ENCODE results near the gene SLC12A6. TPM values are rescaled to one million over a fixed set of nuclear protein-coding genes. Genes with fewer than 3 reads are reported as not detected.

Gene SLC12A6
- polyA plus RNA-seq, 1 donor from 2014 or later = 7.3 TPM

DNA sequence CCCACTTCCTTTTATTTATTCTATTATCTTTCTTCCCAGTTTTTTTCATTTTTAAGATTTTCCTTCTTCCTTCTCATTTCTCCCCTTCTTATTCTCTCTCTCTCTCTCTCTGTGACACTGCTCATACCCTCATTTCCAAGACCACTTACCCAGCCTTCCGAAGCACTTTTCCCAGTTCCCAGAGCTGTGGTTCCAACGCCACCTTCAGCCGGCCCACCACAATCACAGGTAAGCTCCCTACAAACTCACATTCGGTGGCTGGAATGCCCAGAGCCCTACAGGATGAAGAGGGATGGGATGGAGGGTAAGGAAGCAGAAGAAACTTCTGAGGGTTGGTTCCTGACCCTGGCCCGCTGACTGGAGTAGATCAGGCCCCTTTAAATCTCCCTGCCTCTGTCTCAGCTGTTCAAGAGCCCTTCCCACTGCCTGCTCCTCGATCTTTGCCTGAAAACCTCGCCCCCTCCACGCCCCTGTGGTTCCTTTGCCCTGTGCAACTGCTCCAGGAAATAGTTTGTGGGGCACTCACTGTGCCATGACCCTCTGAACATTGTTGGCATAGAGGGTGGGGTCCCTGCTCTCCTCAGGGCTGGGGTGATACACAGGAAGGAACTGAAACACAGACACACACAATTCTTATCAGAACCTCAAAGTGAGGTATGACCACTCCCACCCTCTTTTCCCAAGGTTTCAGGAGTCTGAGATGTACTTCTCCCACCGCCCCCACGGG is 24.6 kb upstream of the SLC12A6 start:
- Histone ChIP-seq H3K9me3 (ENCODE audit: low read length) (no peaks in the 10 kb centered on the region), H3F3A (ENCODE audit: insufficient read depth, low read length, poor library complexity, severe bottlenecking) (peaks cover 3% of the 10 kb centered on the region), H3K36me3 (ENCODE audit: insufficient read depth, low read length) (peaks cover 3% of the 10 kb centered on the region), H3K4me2 (ENCODE audit: low read length) (no peak overlapping the region), H3K27ac (ENCODE audit: low read length) (no peak overlapping the region), H2AFZ (ENCODE audit: low read depth, low read length) (no peak overlapping the region), H3K9me2 (ENCODE audit: insufficient read depth, low read length) (no peaks in the 10 kb centered on the region), H4K20me1 (ENCODE audit: insufficient read depth) (no peaks in the 10 kb centered on the region), H3K79me2 (replicated peaks; ENCODE audit: insufficient read depth, low read length) (peaks cover 8% of the 10 kb centered on the region), H3K27me3 (ENCODE audit: insufficient read depth, low read depth, low read length) (no peaks in the 10 kb centered on the region), H3K4me3 (ENCODE audit: low read length) (no peak overlapping the region), H3K9ac (ENCODE audit: low read length) (no peak overlapping the region)
- TF ChIP-seq, protein P1, sequence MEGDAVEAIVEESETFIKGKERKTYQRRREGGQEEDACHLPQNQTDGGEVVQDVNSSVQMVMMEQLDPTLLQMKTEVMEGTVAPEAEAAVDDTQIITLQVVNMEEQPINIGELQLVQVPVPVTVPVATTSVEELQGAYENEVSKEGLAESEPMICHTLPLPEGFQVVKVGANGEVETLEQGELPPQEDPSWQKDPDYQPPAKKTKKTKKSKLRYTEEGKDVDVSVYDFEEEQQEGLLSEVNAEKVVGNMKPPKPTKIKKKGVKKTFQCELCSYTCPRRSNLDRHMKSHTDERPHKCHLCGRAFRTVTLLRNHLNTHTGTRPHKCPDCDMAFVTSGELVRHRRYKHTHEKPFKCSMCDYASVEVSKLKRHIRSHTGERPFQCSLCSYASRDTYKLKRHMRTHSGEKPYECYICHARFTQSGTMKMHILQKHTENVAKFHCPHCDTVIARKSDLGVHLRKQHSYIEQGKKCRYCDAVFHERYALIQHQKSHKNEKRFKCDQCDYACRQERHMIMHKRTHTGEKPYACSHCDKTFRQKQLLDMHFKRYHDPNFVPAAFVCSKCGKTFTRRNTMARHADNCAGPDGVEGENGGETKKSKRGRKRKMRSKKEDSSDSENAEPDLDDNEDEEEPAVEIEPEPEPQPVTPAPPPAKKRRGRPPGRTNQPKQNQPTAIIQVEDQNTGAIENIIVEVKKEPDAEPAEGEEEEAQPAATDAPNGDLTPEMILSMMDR (IDR thresholded peaks at IDR 0.05; ENCODE audit: poor library complexity, severe bottlenecking) = no peak
- TF ChIP-seq EZH2 (IDR thresholded peaks at IDR 0.05; ENCODE audit: borderline replicate concordance, insufficient read depth, low read length, poor library complexity, severe bottlenecking) (no peak), MXI1 (conservative IDR thresholded peaks at IDR 0.05; ENCODE audit: poor library complexity, severe bottlenecking) (no peak)

DNA sequence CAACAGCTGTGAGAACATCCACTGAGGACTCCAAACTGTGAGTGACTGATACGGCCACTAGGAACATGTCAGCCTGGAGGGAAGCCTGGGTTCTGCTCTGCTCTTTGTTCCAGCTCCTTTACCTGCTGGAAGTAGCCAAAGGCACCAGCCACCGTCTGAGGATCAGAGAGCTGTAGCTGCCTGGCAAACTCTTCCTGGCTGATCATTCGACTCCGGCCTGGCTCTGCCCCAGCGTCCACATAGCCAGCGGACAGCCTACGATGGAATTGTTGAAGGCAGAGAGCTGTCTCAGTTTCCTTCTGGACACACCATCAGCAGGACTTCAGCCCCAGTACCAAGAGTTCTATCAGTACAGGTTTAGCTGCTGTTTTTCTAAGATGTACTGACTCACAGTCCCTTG is 23.7 kb upstream of the SLC12A6 start:
- no peak overlapping the region for H2AFZ ChIP-seq (ENCODE audit: low read depth, low read length)
- TF ChIP-seq, protein P1 (IDR thresholded peaks at IDR 0.05; ENCODE audit: poor library complexity, severe bottlenecking) = no peak
- no peaks in the 10 kb centered on the region for H3K9me2 ChIP-seq (ENCODE audit: insufficient read depth, low read length)
- no peak overlapping the region for H3K9ac ChIP-seq (ENCODE audit: low read length)
- H3K27me3 ChIP-seq (ENCODE audit: insufficient read depth, low read depth, low read length) = no peaks in the 10 kb centered on the region
- peaks cover 8% of the 10 kb centered on the region for H3K79me2 ChIP-seq (replicated peaks; ENCODE audit: insufficient read depth, low read length)
- no peaks in the 10 kb centered on the region for H3F3A ChIP-seq (ENCODE audit: insufficient read depth, low read length, poor library complexity, severe bottlenecking)
- H3K27ac ChIP-seq (ENCODE audit: low read length) = no peak overlapping the region
- H3K4me2 ChIP-seq (ENCODE audit: low read length) = no peak overlapping the region
- no peaks in the 10 kb centered on the region for H3K9me3 ChIP-seq (ENCODE audit: low read length)
- H3K36me3 ChIP-seq (ENCODE audit: insufficient read depth, low read length) = peaks cover 3% of the 10 kb centered on the region
- no peaks in the 10 kb centered on the region for H4K20me1 ChIP-seq (ENCODE audit: insufficient read depth)
- no peak overlapping the region for H3K4me3 ChIP-seq (ENCODE audit: low read length)

DNA sequence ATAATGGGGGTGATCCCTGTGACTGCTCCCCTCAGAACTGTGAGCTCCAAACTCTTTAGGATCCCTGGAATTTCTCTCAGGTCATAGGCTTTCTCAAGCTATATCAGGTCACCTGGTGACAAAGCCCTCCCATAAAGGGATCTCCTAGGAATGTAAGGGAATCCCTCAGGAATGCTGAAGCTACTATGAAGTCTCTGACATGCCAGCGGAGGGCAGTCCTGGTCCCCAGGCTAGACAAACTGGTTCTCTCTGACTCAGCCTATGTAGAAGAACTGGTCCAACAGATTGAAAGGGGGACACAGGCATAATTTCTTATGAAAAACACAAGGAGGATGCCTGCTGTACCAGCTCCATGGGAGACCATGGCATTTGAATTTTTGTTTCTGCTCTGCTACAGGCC is 22.7 kb upstream of the SLC12A6 start:
- no peak overlapping the region for H3K9ac ChIP-seq (ENCODE audit: low read length)
- H3K4me3 ChIP-seq (ENCODE audit: low read length) = no peak overlapping the region
- H3K79me2 ChIP-seq (replicated peaks; ENCODE audit: insufficient read depth, low read length) = peaks cover 4% of the 10 kb centered on the region
- H3K36me3 ChIP-seq (ENCODE audit: insufficient read depth, low read length) = peaks cover 3% of the 10 kb centered on the region
- TF ChIP-seq TAF1 (IDR thresholded peaks at IDR 0.05; ENCODE audit: low read depth) = no peak
- H3K4me2 ChIP-seq (ENCODE audit: low read length) = no peak overlapping the region
- H3K9me2 ChIP-seq (ENCODE audit: insufficient read depth, low read length) = no peaks in the 10 kb centered on the region
- no peak overlapping the region for H2AFZ ChIP-seq (ENCODE audit: low read depth, low read length)
- H3K27me3 ChIP-seq (ENCODE audit: insufficient read depth, low read depth, low read length) = no peaks in the 10 kb centered on the region
- H4K20me1 ChIP-seq (ENCODE audit: insufficient read depth) = no peaks in the 10 kb centered on the region
- no peaks in the 10 kb centered on the region for H3F3A ChIP-seq (ENCODE audit: insufficient read depth, low read length, poor library complexity, severe bottlenecking)
- no peaks in the 10 kb centered on the region for H3K9me3 ChIP-seq (ENCODE audit: low read length)
- H3K27ac ChIP-seq (ENCODE audit: low read length) = no peak overlapping the region

Measured in neural cell (in vitro differentiated cells).